HCT116 (cell line): ENCODE measurements around the gene EXOC6B.

Experiments used
- FOSL1 ChIP-seq: IDR thresholded peaks from 2 replicates; pipeline ENCODE4 v1.6.1; 2012; ENCODE audit warnings: low read depth
- POLR2A ChIP-seq: IDR thresholded peaks from 2 replicates; pipeline ENCODE4 v1.7.0; 2011; ENCODE audit warnings: borderline replicate concordance; ENCODE audit not compliant: insufficient read depth, insufficient read length; ENCODE audit errors: extremely low read depth
- POLR2AphosphoS5 ChIP-seq: IDR thresholded peaks from 2 replicates; pipeline ENCODE4 v1.6.1; 2011; ENCODE audit warnings: mild to moderate bottlenecking, low read depth, low read length, moderate library complexity
- RAD21 ChIP-seq: IDR thresholded peaks from 2 replicates; pipeline ENCODE4 v1.6.1; 2012; ENCODE audit warnings: low read depth, mild to moderate bottlenecking
- ZBTB33 ChIP-seq: IDR thresholded peaks from 2 replicates; pipeline ENCODE4 v1.6.1; 2011; ENCODE audit warnings: mild to moderate bottlenecking, low read length, moderate library complexity; ENCODE audit not compliant: insufficient replicate concordance; ENCODE audit errors: extremely low read depth
- TF ChIP-seq, protein P1 (sequence below), 3 experiments: fragments of 200-600 bp in 1 of 3; sonication (generic) in 1 of 3; IDR thresholded peaks in 2 of 3; conservative IDR thresholded peaks in 1 of 3; 2 replicates each; pipeline ENCODE4 v1.5.1; 2012 to 2017; ENCODE audit warnings: low read depth in 2 of 3, low read length in 2 of 3, antibody characterized with exemption in 1 of 3, borderline replicate concordance in 1 of 3, control low read depth in 1 of 3, mild to moderate bottlenecking in 1 of 3, mixed read lengths in 1 of 3, mixed run types in 1 of 3, moderate library complexity in 1 of 3; ENCODE audit not compliant: insufficient read depth in 1 of 3
- TF ChIP-seq, protein P2 (sequence below): IDR thresholded peaks from 2 replicates; pipeline ENCODE4 v1.6.1; 2012

DNA sequence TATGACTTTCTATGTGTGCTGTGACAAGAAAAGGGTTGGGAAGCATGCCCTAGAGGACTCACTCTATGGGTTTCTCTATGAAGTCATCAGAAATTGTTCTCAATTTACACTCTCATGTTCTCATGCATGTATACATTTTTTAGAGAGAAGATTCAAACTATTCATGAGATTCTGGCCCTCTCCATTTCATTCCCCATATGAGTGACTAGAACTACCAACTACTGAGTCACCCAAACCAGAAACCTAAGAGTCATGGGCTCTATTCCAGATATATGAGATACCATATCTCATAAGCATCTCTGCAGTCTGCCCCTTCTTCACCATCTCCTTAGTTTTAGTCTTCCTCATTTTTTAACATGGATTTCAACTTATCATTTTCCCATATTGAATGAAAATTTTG is 87.7 kb downstream of the EXOC6B start:
- TF ChIP-seq, protein P1, sequence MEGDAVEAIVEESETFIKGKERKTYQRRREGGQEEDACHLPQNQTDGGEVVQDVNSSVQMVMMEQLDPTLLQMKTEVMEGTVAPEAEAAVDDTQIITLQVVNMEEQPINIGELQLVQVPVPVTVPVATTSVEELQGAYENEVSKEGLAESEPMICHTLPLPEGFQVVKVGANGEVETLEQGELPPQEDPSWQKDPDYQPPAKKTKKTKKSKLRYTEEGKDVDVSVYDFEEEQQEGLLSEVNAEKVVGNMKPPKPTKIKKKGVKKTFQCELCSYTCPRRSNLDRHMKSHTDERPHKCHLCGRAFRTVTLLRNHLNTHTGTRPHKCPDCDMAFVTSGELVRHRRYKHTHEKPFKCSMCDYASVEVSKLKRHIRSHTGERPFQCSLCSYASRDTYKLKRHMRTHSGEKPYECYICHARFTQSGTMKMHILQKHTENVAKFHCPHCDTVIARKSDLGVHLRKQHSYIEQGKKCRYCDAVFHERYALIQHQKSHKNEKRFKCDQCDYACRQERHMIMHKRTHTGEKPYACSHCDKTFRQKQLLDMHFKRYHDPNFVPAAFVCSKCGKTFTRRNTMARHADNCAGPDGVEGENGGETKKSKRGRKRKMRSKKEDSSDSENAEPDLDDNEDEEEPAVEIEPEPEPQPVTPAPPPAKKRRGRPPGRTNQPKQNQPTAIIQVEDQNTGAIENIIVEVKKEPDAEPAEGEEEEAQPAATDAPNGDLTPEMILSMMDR (IDR thresholded peaks at IDR 0.05 in 2 of 3, conservative IDR thresholded peaks at IDR 0.05 in 1 of 3; ENCODE audit: borderline replicate concordance in 1 of 3, insufficient read depth in 1 of 3, low read depth in 2 of 3, low read length in 2 of 3), result no peak
- TF ChIP-seq, protein P2, sequence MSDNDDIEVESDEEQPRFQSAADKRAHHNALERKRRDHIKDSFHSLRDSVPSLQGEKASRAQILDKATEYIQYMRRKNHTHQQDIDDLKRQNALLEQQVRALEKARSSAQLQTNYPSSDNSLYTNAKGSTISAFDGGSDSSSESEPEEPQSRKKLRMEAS, result no peak
- no peak for TF ChIP-seq ZBTB33
- TF ChIP-seq FOSL1, result no peak
- TF ChIP-seq POLR2AphosphoS5, result no peak
- no peak for TF ChIP-seq RAD21
- TF ChIP-seq POLR2A, result no peak
